HepG2 (cell line): ENCODE results near the gene DNMT3B. TPM values are rescaled to one million over a fixed set of nuclear protein-coding genes. Genes with fewer than 3 reads are reported as not detected.

Experiments
- FOXC1 ChIP-seq: sonication (generic); formaldehyde crosslinking; IDR thresholded peaks from 2 replicates; pipeline ENCODE4 v1.8.0; 2022; ENCODE audit warnings: mild to moderate bottlenecking, missing genetic modification reagents, borderline replicate concordance
- FOXP1 ChIP-seq, 2 experiments: fragments of 450-650 bp in 1 of 2; IDR thresholded peaks; 2 replicates each; pipeline ENCODE4 v1.6.1; 2017 to 2018; ENCODE audit warnings: antibody characterized with exemption in 1 of 2
- MEIS1 ChIP-seq: sonication (generic); formaldehyde crosslinking; IDR thresholded peaks from 2 replicates; pipeline ENCODE4 v1.9.0; 2021; ENCODE audit warnings: mild to moderate bottlenecking, missing genetic modification reagents, moderate library complexity, borderline replicate concordance
- MTF2 ChIP-seq: sonication (generic); formaldehyde crosslinking; IDR thresholded peaks from 2 replicates; pipeline ENCODE4 v1.5.0; 2020; ENCODE audit warnings: missing genetic modification reagents, borderline replicate concordance
- NBN ChIP-seq: fragments of 450-650 bp; conservative IDR thresholded peaks from 2 replicates; pipeline ENCODE4 v1.6.1; 2017
- NR2F2 ChIP-seq: IDR thresholded peaks from 2 replicates; pipeline ENCODE4 v1.6.1; 2012; ENCODE audit warnings: low read depth, inconsistent platforms, borderline replicate concordance
- POLR2AphosphoS5 ChIP-seq: IDR thresholded peaks from 2 replicates; pipeline ENCODE4 v1.6.1; 2012; ENCODE audit warnings: low read depth, low read length
- RARA ChIP-seq: IDR thresholded peaks from 2 replicates; pipeline ENCODE4 v1.6.1; 2016; ENCODE audit warnings: missing genetic modification reagents, missing compliant biosample characterization
- SRSF4 ChIP-seq: fragments of 200-400 bp; formaldehyde crosslinking; IDR thresholded peaks from one replicate; pipeline ENCODE4 v1.6.1; 2018; ENCODE audit warnings: mild to moderate bottlenecking, low read depth, low read length, moderate library complexity; ENCODE audit not compliant: poor library complexity, severe bottlenecking
- TFAP4 ChIP-seq: sonication (generic); IDR thresholded peaks from 2 replicates; pipeline ENCODE4 v1.6.1; 2016; ENCODE audit warnings: low read depth, borderline replicate concordance
- ZFY ChIP-seq: sonication (generic); formaldehyde crosslinking; IDR thresholded peaks from 2 replicates; pipeline ENCODE4 v1.4.0; 2020; ENCODE audit warnings: missing genetic modification reagents
- ZNF326 ChIP-seq: sonication (generic); formaldehyde crosslinking; IDR thresholded peaks from 2 replicates; pipeline ENCODE4 v1.4.0; 2020; ENCODE audit warnings: missing genetic modification reagents, borderline replicate concordance
- ZNF407 ChIP-seq: sonication (generic); formaldehyde crosslinking; IDR thresholded peaks from one replicate; pipeline ENCODE4 v1.5.1; 2020; ENCODE audit warnings: mild to moderate bottlenecking, missing genetic modification reagents; ENCODE audit errors: not compliant biosample characterization
- ZNF678 ChIP-seq: sonication (generic); formaldehyde crosslinking; IDR thresholded peaks from 2 replicates; pipeline ENCODE4 v1.4.0; 2020; ENCODE audit warnings: mild to moderate bottlenecking, missing genetic modification reagents
- polyA plus RNA-seq, 8 experiments: library from polyadenylated mRNA; depleted of rRNA in 3 of 8; stranded (reverse) in 7 of 8; unstranded in 1 of 8; fragments of >200 nt; fragmentation: Illumina TruSeq in 4 of 8; extraction: Trizol in 4 of 8; gene quantifications; 2 replicates each; pipeline versions ENCODE4 v1.2.1 to v1.2.3, GENCODE V29; 2011 to 2016; ENCODE audit warnings: low read depth in 4 of 8, missing spikeins in 1 of 8, mixed read lengths in 1 of 8; ENCODE audit not compliant: insufficient read depth in 1 of 8
- total RNA-seq, 5 experiments: library from RNA; depleted of rRNA; stranded (reverse); fragments of >200 nt; fragmentation: Illumina TruSeq; extraction: Trizol; gene quantifications; 2 replicates each; pipeline ENCODE4 v1.2.3, GENCODE V29; 2016; ENCODE audit warnings: low read depth in 1 of 5

The DNMT3B gene
- total and polyA plus RNA-seq, 2 of the 13 experiments (the other 11 are each of a cell fraction or from before 2014, with no cell fraction given), result 3.8 to 13.9 TPM

- TF ChIP-seq ZNF407 (CRISPR knock-in tag) (no peak), NBN (no peak), FOXC1 (no peak), ZFY (no peak), ZNF326 (CRISPR knock-in tag) (no peak), TFAP4 (no peak), RARA (CRISPR knock-in tag) (0 out of 2 replicates have a peak, but pooled peaks have one; percentile 15), NR2F2 (no peak), MEIS1 (CRISPR knock-in tag) (no peak), MTF2 (no peak), FOXP1 (IDR thresholded peaks at IDR 0.05) (no peak), FOXP1 (CRISPR knock-in tag; IDR thresholded peaks at IDR 0.05) (0 out of 2 replicates have a peak, but pooled peaks have one; percentile 7), SRSF4 (no peak), POLR2AphosphoS5 (no peak), ZNF678 (CRISPR knock-in tag) (no peak)
- TF ChIP-seq, all 625 proteins: peak for 8
Measured at GRCh38 chr20:32845786-32846185, 83.6 kb downstream of the DNMT3B start (continued).
